BJ (cell line): ENCODE results near the gene S100A2. TPM values are rescaled to one million over a fixed set of nuclear protein-coding genes. Genes with fewer than 3 reads are reported as not detected.

Experiments used
- CTCF ChIA-PET: fragments of 350-600 bp; formaldehyde crosslinking; extraction: SDS; loops from one replicate; lab custom pipeline; 2021; ENCODE audit warnings: antibody characterized with exemption, inconsistent platforms; lab: Yijun Ruan, JAX
- POLR2A ChIA-PET: fragments of 300-600 bp; sonication (Branson Sonifier 250); formaldehyde crosslinking; extraction: SDS; loops from one replicate; lab custom pipeline; 2021; ENCODE audit warnings: antibody characterized with exemption; lab: Charles Lee
- DNase-seq: peaks from one replicate; pipeline ENCODE4 v3.0.0-alpha.2; 2011; ENCODE audit warnings: low read depth
- H3K27me3 ChIP-seq: 2 replicates; pipeline ENCODE4 v1.6.0; 2011; ENCODE audit warnings: low read length; ENCODE audit not compliant: control insufficient read depth, insufficient read depth
- H3K36me3 ChIP-seq: 2 replicates; pipeline ENCODE4 v1.5.1; 2011; ENCODE audit warnings: low read length; ENCODE audit not compliant: control insufficient read depth, insufficient read depth
- H3K4me3 ChIP-seq: 2 replicates; pipeline ENCODE4 v1.5.1; 2011; ENCODE audit warnings: low read depth, mild to moderate bottlenecking, control low read depth, low read length
- CTCF ChIP-seq: IDR thresholded peaks from 2 replicates; pipeline ENCODE4 v1.5.1; 2011; ENCODE audit warnings: low read depth, mild to moderate bottlenecking, control low read depth, inconsistent platforms, low read length, moderate library complexity; ENCODE audit not compliant: insufficient read depth
- polyA plus RNA-seq: library from polyadenylated mRNA; depleted of rRNA; stranded (reverse); fragments of >200 nt; gene quantifications from 2 replicates; pipeline ENCODE4 v1.2.3, GENCODE V29; 2011

S100A2 gene
- polyA plus RNA-seq, 1 experiment: 2.7 TPM

GRCh38 chr1:153608089-153608682, 42.5 kb upstream of the S100A2 start:
- ChIA-PET CTCF (interaction anchor here (1.1 to 2.8 kb wide), 3 partner anchors 9 to 36 kb away, joined by 3 to 10 read pairs (median 8); partner anchors contain the start of genes S100A13 and S100A14), POLR2A (interaction anchor here (0.5 kb wide), 2 partner anchors 9 to 119 kb away, joined by 3 read pairs; partner anchors contain the start of gene INTS3)
- no peak for DNase-seq
- Histone ChIP-seq H3K27me3 (no peaks in the 10 kb centered on the region), H3K36me3 (peaks cover 19% of the 10 kb centered on the region), H3K4me3 (peak overlapping the region; percentile 35)
- no peak for TF ChIP-seq CTCF

- Histone ChIP-seq H3K27me3 (no peaks in the 10 kb centered on the region), H3K36me3 (peaks cover 19% of the 10 kb centered on the region), H3K4me3 (no peak overlapping the region)
- ChIA-PET CTCF (interaction anchor here (1.1 to 2.7 kb wide), 2 partner anchors 10 to 20 kb away, joined by 3 to 10 read pairs; partner anchors contain the start of genes S100A13 and S100A14), POLR2A (no interaction called here)
- TF ChIP-seq CTCF: no peak
- DNase-seq: no peak
Observed at GRCh38 chr1:153607381-153607780, 41.7 kb upstream of the S100A2 start.

- no peak for TF ChIP-seq CTCF
- H3K27me3 ChIP-seq: no peaks in the 10 kb centered on the region
- H3K36me3 ChIP-seq: peaks cover 19% of the 10 kb centered on the region
- DNase-seq: no peak
- ChIA-PET CTCF (interaction anchor here (0.6 to 3.0 kb wide), 3 partner anchors 11 to 34 kb away, joined by 3 to 11 read pairs (median 10); partner anchors contain the start of gene S100A14), POLR2A (no interaction called here)
- no peak overlapping the region for H3K4me3 ChIP-seq
Observed at GRCh38 chr1:153606194-153606593, 40.5 kb upstream of the S100A2 start.

GRCh38 chr1:153602749-153603148, 37.1 kb upstream of the S100A2 start:
- ChIA-PET POLR2A (no interaction called here), CTCF (interaction anchor here (1.0 to 3.5 kb wide), 4 partner anchors 8 to 25 kb away, joined by 3 to 20 read pairs (median 4); partner anchors contain the start of genes S100A13, S100A14 and S100A16)
- no peak overlapping the region for H3K4me3 ChIP-seq
- no peaks in the 10 kb centered on the region for H3K27me3 ChIP-seq
- TF ChIP-seq CTCF: no peak
- H3K36me3 ChIP-seq: peaks cover 18% of the 10 kb centered on the region
- DNase-seq: no peak

GRCh38 chr1:153599847-153600246, 34.2 kb upstream of the S100A2 start:
- Histone ChIP-seq H3K27me3 (no peaks in the 10 kb centered on the region), H3K36me3 (peaks cover 2% of the 10 kb centered on the region), H3K4me3 (no peak overlapping the region)
- DNase-seq: no peak
- CTCF ChIA-PET: interaction anchor here (1.1 to 3.3 kb wide), 4 partner anchors 15 to 34 kb away, joined by 3 to 14 read pairs (median 5); partner anchors contain the start of genes CHTOP, S100A1 and S100A13
- no peak for TF ChIP-seq CTCF
- POLR2A ChIA-PET: interaction anchor here (0.7 kb wide), 1 partner anchor 9 kb away, joined by 3 read pairs; no protein-coding TSS in a partner anchor
